GM12873 (cell line): ENCODE data around the gene MYH13.

Source experiments
- TF ChIP-seq, protein P1 (sequence below): IDR thresholded peaks from 2 replicates; pipeline ENCODE4 v1.5.1; 2012; ENCODE audit warnings: low read depth, mild to moderate bottlenecking, moderate library complexity, low read length, control low read depth; ENCODE audit not compliant: insufficient read depth; ENCODE audit errors: missing control alignments

MYH13 gene

DNA sequence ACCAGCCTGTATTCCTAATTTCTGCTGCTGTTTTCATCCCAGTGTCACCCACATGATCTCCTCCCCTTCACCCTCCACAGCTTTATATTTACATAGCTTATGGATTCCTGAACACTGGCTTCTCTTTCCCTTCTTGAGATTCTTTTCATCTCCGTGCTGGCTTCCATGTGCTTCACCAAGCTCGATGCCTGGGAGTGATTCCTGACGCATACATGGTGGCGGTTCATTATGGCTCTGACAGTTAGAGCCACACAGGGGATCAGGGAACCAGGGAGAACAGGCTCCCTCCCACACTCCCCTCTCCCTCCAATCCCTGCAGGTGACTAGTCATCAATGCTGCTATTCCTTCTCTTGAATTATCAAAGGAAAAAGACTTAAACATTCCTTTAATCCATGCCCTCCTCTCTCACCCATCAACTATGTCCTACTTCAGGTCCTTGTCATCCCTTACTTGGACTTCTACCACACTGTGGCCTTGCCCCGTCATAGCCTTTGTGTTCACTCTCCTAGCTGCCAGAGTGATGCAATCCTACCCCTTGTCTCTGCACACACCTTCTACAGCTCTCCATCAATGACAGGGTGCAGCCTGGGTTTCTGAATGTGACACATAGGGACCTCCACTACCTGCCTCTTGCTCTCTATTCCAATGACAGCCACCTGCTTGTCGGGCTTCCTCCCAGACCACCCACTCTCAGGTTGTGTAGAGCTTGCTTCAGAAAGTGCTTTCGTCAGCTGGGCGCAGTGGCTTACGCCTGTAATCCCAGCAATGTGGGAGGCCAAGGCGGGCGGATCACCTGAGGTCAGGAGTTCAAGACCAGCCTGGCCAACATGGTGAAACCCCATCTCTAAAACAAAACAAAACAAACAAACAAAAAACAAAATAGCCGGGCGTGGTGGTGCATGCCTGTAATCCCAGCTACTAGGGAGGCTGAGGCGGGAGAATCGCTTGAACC is 43.6 kb downstream of the MYH13 start:
- TF ChIP-seq, protein P1, sequence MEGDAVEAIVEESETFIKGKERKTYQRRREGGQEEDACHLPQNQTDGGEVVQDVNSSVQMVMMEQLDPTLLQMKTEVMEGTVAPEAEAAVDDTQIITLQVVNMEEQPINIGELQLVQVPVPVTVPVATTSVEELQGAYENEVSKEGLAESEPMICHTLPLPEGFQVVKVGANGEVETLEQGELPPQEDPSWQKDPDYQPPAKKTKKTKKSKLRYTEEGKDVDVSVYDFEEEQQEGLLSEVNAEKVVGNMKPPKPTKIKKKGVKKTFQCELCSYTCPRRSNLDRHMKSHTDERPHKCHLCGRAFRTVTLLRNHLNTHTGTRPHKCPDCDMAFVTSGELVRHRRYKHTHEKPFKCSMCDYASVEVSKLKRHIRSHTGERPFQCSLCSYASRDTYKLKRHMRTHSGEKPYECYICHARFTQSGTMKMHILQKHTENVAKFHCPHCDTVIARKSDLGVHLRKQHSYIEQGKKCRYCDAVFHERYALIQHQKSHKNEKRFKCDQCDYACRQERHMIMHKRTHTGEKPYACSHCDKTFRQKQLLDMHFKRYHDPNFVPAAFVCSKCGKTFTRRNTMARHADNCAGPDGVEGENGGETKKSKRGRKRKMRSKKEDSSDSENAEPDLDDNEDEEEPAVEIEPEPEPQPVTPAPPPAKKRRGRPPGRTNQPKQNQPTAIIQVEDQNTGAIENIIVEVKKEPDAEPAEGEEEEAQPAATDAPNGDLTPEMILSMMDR, result no peak

DNA sequence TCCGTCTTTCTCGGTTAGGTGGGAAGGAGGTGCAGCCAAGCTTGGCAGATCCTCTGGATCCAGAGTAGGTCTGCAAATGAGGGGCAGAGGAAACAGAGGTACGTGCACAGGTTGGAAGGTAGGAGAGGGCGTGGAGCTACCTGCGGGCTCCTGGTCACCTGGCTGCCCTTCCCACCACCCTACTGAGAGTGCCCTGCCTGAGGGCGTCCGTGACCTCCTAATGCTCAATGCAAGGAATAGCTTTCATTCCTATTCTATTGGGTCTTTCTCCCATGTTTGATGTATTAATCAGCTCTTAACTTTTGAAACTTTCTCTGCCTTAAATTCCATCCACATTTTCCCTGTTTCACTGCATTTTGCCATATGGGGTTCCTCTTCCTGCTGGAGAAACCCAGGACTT is 44.6 kb downstream of the MYH13 start:
- TF ChIP-seq, protein P1, result no peak

DNA sequence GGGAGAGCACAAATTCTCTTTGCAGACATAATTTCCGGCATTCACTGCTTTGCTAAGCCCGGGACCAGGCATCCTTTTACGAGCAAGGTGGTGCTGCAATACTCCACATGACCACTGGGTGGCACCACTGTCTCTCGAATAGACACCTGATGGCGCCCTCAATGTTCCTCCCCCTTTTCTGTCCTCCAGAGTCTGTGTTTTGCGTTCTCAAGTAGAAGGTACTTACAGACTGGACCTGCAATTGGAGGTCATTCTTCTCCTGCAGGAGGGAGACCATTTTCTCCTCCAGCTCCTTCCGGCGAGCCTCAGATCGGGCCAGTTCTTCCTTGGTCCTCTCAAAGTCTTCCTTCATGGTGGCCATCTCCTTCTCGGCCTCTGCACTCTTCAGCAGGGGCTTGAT is 45.2 kb downstream of the MYH13 start:
- TF ChIP-seq, protein P1, result peak; percentile 95

DNA sequence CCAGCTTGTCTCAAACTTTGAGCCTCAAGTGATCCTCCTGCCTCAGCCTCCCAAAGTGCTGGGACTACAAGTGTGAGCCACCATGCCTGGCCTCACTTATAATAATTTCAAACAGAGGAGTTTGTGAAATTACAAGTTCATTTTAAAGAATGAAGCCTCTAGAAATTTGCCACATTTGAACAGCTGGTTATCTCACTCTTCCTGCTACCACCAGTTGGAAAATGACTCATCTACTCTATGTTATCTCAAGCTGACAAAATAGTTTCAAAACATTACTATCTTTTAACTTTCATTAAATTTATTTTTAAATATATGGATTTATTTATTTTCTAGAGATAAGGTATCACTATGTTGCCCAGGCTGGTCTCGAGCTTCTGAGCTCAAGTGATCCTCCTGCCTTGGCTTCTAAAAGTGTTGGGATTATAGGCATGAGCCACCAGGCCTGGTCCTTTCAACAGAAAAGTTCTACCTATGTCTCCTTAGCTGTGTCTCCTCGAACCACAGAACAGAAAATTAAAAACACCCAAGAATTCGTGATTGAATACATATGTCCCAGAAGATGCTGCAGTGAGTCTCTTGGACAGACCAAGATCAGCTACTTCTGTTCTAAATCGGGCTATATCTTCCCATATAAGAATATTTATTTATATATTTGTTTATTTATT is 47.6 kb downstream of the MYH13 start:
- TF ChIP-seq, protein P1, result no peak

DNA sequence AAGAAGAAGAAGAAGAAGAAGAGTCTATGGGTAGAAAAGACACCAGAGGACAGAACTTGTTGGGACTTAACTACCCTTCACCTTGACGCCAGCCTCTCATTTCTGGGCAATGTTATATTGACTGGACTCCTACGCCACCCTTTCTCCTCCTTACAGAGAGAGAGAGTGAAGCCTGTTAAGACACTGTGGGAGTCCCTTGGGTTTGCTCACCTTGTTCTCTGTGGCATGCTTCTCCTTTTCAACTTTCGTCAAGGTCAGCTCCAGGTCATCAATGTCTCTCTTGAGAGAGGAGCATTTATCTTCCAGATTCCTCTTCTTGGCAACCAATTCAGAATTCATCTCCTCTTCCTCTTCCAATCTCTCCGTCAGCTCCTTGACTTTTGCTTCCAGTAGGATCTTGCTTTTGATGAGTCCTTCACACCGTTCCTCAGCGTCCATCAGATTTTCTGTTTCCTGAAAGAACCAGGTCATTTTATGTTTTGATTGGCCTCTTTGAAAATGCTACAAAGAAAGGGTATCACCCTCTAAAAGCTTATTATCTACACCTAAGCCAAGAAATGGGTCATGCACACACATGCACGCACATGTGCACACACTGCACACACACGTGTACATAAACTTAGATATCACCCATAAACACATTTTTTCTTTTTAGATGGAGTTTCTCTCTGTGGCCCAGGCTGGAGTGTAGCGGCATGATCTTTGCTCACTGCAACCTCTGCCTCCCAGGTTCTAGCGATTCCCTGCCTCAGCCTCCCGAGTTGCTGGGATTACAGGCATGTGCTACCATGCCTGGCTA is 48.8 kb downstream of the MYH13 start:
- TF ChIP-seq, protein P1, result no peak

DNA sequence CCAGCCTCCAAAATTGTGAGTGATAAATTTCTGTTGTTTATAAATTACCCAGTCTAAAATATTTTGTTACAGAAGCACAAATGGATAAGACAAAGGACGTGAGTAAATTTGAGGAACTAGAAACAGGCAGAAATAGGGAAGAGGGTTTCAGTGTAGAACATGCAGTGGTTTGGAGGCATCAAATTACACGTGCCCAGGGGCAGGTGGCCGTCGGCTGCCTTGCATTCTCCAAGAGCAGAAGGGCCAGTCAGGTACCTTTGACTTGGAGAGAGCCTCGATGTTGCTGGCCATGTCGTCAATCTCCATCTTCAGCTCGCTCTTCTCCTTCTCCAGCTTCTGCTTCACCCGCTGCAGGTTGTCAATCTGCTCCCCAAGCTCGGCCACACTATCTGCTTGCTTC is 54.3 kb downstream of the MYH13 start:
- TF ChIP-seq, protein P1, result no peak

DNA sequence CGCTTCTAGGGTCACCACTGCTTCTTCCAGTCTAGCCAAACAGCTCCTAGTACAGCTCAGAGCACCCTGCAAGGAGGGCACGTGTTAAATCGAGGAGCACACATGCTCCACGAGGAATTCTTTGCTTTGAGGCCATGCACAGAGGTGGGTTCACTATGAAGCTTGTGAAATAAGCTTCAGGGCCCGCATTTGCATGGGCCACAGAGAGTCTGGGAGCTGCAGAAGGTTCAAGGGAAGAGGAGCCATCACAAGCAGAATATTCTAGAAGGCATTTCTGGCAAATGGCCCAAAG is 55.3 kb downstream of the MYH13 start:
- TF ChIP-seq, protein P1, result no peak
